ACC112 (cell line): ENCODE results near the gene PDE3A.

Experiments used
- H2AFZ ChIP-seq: fragments of 200-600 bp; sonication (generic); one replicate; pipeline ENCODE4 v1.6.0; 2017; ENCODE audit warnings: antibody characterized with exemption, low read length; ENCODE audit not compliant: unreplicated experiment
- H3K27ac ChIP-seq: fragments of 200-600 bp; sonication (generic); 2 replicates; pipeline ENCODE4 v1.5.1; 2014; ENCODE audit warnings: low read depth, mild to moderate bottlenecking, antibody characterized with exemption, low read length, moderate library complexity
- H3K27me3 ChIP-seq: fragments of 200-600 bp; sonication (generic); 2 replicates; pipeline ENCODE4 v1.6.1; 2014; ENCODE audit warnings: mild to moderate bottlenecking, antibody characterized with exemption, low read length, moderate library complexity, mixed read lengths; ENCODE audit not compliant: insufficient read depth
- H3K36me3 ChIP-seq: fragments of 200-600 bp; sonication (generic); 2 replicates; pipeline ENCODE4 v1.6.1; 2016; ENCODE audit warnings: mild to moderate bottlenecking, antibody characterized with exemption, low read length, moderate library complexity, mixed read lengths; ENCODE audit not compliant: insufficient read depth
- H3K4me1 ChIP-seq: fragments of 200-600 bp; sonication (generic); one replicate; pipeline ENCODE4 v1.6.1; 2016; ENCODE audit warnings: low read length, mixed read lengths; ENCODE audit not compliant: insufficient read depth, unreplicated experiment, control insufficient read depth
- H3K4me3 ChIP-seq: fragments of 200-600 bp; sonication (generic); 2 replicates; pipeline ENCODE4 v1.5.1; 2014; ENCODE audit warnings: mild to moderate bottlenecking, low read depth, low read length
- H3K79me2 ChIP-seq: fragments of 200-600 bp; sonication (generic); one replicate; pipeline ENCODE4 v1.6.0; 2016; ENCODE audit warnings: low read length; ENCODE audit not compliant: control insufficient read depth, unreplicated experiment, insufficient read depth

PDE3A gene

DNA sequence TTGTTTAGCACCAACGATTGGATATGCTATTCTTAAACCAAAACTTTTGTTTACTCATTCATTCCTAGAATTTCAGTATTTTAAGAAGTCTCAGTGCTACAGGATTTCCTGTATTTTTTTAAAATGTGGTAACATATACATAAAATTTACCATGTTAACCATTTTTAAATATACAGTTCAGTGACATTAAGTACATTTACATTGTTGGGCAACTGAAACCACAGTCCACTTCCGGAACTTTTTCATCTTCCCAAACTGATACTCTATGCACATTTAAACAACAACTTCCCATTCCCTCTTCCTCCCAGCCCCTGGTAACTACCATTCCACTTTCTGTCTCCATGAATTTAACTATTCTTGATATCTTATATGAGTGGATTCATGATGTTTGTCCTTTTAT lies 30.3 kb downstream of the PDE3A start:
- H3K27ac ChIP-seq, result no peak overlapping the region
- peaks cover 4% of the 10 kb centered on the region for H3K4me1 ChIP-seq
- peaks cover 7% of the 10 kb centered on the region for H3K79me2 ChIP-seq
- no peak overlapping the region for H3K4me3 ChIP-seq
- H3K36me3 ChIP-seq, result no peaks in the 10 kb centered on the region
- H3K27me3 ChIP-seq, result no peaks in the 10 kb centered on the region
- H2AFZ ChIP-seq, result peak overlapping the region; percentile 19

DNA sequence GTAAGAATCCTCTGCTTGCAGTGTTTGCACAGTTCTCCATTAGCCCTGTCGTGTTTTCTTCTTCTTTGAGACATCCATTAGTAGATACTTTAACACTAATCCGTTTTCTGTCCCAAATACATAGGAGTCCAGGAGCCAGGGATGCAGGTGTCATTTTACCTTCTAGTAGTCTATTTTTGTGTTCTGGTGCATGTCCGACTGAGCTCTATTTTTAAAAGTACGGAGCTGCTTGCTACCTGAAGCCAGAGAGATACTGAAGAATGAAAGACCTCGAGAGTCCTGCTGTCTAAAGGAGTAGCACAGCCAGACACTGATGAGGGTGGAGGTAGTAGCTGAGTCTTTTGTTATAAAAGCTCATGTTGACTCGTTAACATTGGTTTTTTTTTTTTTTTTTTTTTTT lies 31.7 kb downstream of the PDE3A start:
- H3K27ac ChIP-seq, result no peak overlapping the region
- H3K79me2 ChIP-seq, result peaks cover 7% of the 10 kb centered on the region
- no peak overlapping the region for H2AFZ ChIP-seq
- H3K27me3 ChIP-seq, result no peaks in the 10 kb centered on the region
- H3K4me1 ChIP-seq, result peaks cover 16% of the 10 kb centered on the region
- no peak overlapping the region for H3K4me3 ChIP-seq
- H3K36me3 ChIP-seq, result no peaks in the 10 kb centered on the region

GRCh38 chr12:20403230-20403629 lies 34.9 kb downstream of the PDE3A start:
- no peak overlapping the region for H3K27ac ChIP-seq
- peaks cover 17% of the 10 kb centered on the region for H3K4me1 ChIP-seq

GRCh38 chr12:20404576-20405346 lies 36.4 kb downstream of the PDE3A start:
- Histone ChIP-seq H3K79me2 (peaks cover 3% of the 10 kb centered on the region), H3K27me3 (no peaks in the 10 kb centered on the region), H3K4me3 (no peak overlapping the region), H3K4me1 (peaks cover 22% of the 10 kb centered on the region), H2AFZ (no peak overlapping the region), H3K27ac (no peak overlapping the region), H3K36me3 (peaks cover 4% of the 10 kb centered on the region; the same call in 1 of the 2 replicates)

More at GRCh38 chr12:20403230-20403629, 34.9 kb downstream of the PDE3A start:
- Histone ChIP-seq H3K27me3 (no peaks in the 10 kb centered on the region), H3K36me3 (peaks cover 4% of the 10 kb centered on the region; the same call in 1 of the 2 replicates), H2AFZ (no peak overlapping the region), H3K4me3 (no peak overlapping the region), H3K79me2 (peaks cover 7% of the 10 kb centered on the region)

GRCh38 chr12:20409607-20410377 lies 41.5 kb downstream of the PDE3A start:
- H3K36me3 ChIP-seq, result peaks cover 4% of the 10 kb centered on the region; the same call in 1 of the 2 replicates
- H3K79me2 ChIP-seq, result peaks cover 3% of the 10 kb centered on the region
- H3K4me3 ChIP-seq, result no peak overlapping the region
- no peak overlapping the region for H2AFZ ChIP-seq
- no peaks in the 10 kb centered on the region for H3K27me3 ChIP-seq
- peaks cover 8% of the 10 kb centered on the region for H3K4me1 ChIP-seq
- no peak overlapping the region for H3K27ac ChIP-seq

DNA sequence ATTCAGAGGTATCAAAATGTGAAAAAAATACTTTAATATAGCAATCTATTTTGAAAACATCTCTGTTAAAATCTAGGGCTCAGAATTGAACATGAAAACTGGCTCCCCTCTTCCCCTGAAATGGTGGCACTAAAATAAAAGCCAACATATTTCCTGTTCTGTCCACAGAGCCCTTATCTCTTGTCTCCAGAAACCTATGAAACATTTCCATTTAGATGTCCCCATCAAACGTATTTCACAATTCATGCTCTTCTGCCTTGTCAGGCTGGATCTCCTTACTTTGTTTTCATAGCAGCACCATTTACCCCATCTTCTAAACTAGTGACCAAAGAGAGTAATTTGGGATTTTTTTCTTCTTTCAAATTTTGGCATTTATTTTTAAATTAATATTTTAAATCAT lies 42.4 kb downstream of the PDE3A start:
- H3K79me2 ChIP-seq, result peaks cover 3% of the 10 kb centered on the region
- peaks cover 3% of the 10 kb centered on the region; the same call in 1 of the 2 replicates for H3K36me3 ChIP-seq
- H3K4me3 ChIP-seq, result no peak overlapping the region
- no peak overlapping the region for H3K27ac ChIP-seq
- no peaks in the 10 kb centered on the region for H3K27me3 ChIP-seq
- H2AFZ ChIP-seq, result no peak overlapping the region
- peaks cover 5% of the 10 kb centered on the region for H3K4me1 ChIP-seq

- H3K27ac ChIP-seq, result no peak overlapping the region
- no peaks in the 10 kb centered on the region for H3K36me3 ChIP-seq
- H2AFZ ChIP-seq, result no peak overlapping the region
- peaks cover 3% of the 10 kb centered on the region for H3K79me2 ChIP-seq
- no peaks in the 10 kb centered on the region for H3K27me3 ChIP-seq
- no peak overlapping the region for H3K4me3 ChIP-seq
- peaks cover 5% of the 10 kb centered on the region for H3K4me1 ChIP-seq
Measured at GRCh38 chr12:20411345-20411744, 43.0 kb downstream of the PDE3A start.

DNA sequence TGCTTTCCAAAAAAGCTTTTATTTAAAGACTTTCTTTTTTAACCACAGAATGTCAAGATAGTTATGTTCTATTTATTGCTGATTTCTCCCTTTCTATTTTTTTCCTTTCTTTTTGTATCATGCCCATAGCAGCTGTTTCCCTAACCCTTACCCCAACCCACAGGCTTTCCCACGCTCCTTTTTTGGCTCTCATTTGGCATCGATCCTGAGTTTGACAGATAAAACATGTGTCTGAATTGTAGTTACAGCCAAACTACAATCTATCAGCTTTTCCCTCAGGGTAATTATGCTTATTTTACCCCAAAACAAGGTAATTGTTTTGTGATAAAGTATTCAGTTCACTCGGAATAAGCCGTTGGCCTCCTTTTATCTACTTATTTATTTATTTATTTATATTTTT lies 46.7 kb downstream of the PDE3A start:
- Histone ChIP-seq H2AFZ (no peak overlapping the region), H3K27me3 (no peaks in the 10 kb centered on the region), H3K79me2 (peaks cover 3% of the 10 kb centered on the region), H3K27ac (no peak overlapping the region), H3K4me1 (no peaks in the 10 kb centered on the region), H3K36me3 (no peaks in the 10 kb centered on the region), H3K4me3 (no peak overlapping the region)

DNA sequence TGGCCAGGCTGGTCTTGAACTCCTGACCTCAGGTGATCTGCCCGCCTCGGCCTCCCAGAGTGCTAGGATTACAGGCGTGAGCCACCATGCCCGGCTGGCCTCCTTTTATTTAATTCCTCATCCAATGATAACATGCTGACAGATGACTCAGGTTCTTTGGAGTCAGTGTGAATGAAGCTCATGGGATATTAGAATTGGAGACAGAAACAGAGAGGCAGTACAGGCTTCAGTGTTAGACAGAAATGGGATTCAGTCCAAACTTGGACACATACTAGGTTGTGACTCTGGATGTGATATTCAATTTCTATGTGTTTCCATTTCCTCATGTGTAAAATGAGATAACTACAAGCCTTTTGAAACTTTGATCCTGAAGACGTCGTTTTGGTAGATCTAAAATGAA lies 47.3 kb downstream of the PDE3A start:
- H3K79me2 ChIP-seq, result peaks cover 8% of the 10 kb centered on the region

GRCh38 chr12:20420557-20420956 lies 52.2 kb downstream of the PDE3A start:
- H3K79me2 ChIP-seq, result peaks cover 5% of the 10 kb centered on the region
- H3K36me3 ChIP-seq, result no peaks in the 10 kb centered on the region
- H3K27me3 ChIP-seq, result no peaks in the 10 kb centered on the region

More for the DNA sequence above, 47.3 kb downstream of the PDE3A start:
- Histone ChIP-seq H3K27ac (no peak overlapping the region), H3K4me3 (no peak overlapping the region), H2AFZ (no peak overlapping the region), H3K27me3 (no peaks in the 10 kb centered on the region), H3K36me3 (no peaks in the 10 kb centered on the region), H3K4me1 (no peaks in the 10 kb centered on the region)

More at GRCh38 chr12:20420557-20420956, 52.2 kb downstream of the PDE3A start:
- Histone ChIP-seq H3K4me3 (no peak overlapping the region), H3K4me1 (peaks cover 6% of the 10 kb centered on the region), H2AFZ (no peak overlapping the region), H3K27ac (no peak overlapping the region)
